Immature natural killer cell (primary cell): ENCODE results near the gene PTPRT. TPM values are rescaled to one million over a fixed set of nuclear protein-coding genes. Genes with fewer than 3 reads are reported as not detected.

ENCODE experiments used
- DNase-seq, 3 donors: peaks; one replicate each; pipeline ENCODE4 v3.0.0; 2022; ENCODE audit warnings: mixed read lengths in 1 of 3
- H3K27ac Mint-ChIP-seq, 6 donors: one replicate each; pipeline ENCODE4 v1.8.0; 2020; ENCODE audit warnings: mixed read lengths in 6 of 6, mild to moderate bottlenecking in 5 of 6, inconsistent platforms in 4 of 6, moderate library complexity in 3 of 6
- H3K27me3 Mint-ChIP-seq, 3 donors: one replicate each; pipeline ENCODE4 v1.8.0; 2020 to 2021; ENCODE audit warnings: low read depth in 3 of 3, mild to moderate bottlenecking in 3 of 3, mixed read lengths in 3 of 3, moderate library complexity in 3 of 3, inconsistent platforms in 1 of 3
- H3K36me3 Mint-ChIP-seq, 3 donors: one replicate each; pipeline ENCODE4 v1.8.0; 2020; ENCODE audit warnings: mixed read lengths in 3 of 3, inconsistent platforms in 2 of 3, mild to moderate bottlenecking in 2 of 3
- H3K4me1 Mint-ChIP-seq, 2 donors: one replicate each; pipeline ENCODE4 v1.8.0; 2020; ENCODE audit warnings: inconsistent platforms in 2 of 2, mild to moderate bottlenecking in 2 of 2, mixed read lengths in 2 of 2, moderate library complexity in 1 of 2
- H3K4me3 Mint-ChIP-seq, 5 donors: one replicate each; pipeline ENCODE4 v1.8.0; 2020; ENCODE audit warnings: mild to moderate bottlenecking in 5 of 5, mixed read lengths in 5 of 5, inconsistent platforms in 3 of 5, moderate library complexity in 3 of 5
- H3K9me3 Mint-ChIP-seq, 6 donors: one replicate each; pipeline ENCODE4 v1.8.0; 2020; ENCODE audit warnings: mild to moderate bottlenecking in 6 of 6, mixed read lengths in 6 of 6, inconsistent platforms in 4 of 6, moderate library complexity in 3 of 6
- polyA plus RNA-seq, 3 donors: library from polyadenylated mRNA; unstranded; fragments of 300-500 nt; fragmentation: Illumina TruSeq; gene quantifications; one replicate each; pipeline ENCODE4 v1.2.3, GENCODE V29; 2021

Gene PTPRT
- polyA plus RNA-seq, 3 donors from 2014 or later: not detected

- H3K9me3 Mint-ChIP-seq: peaks cover 0 to 3% (median under 1%) of the 10 kb centered on the region in 6 donors
- H3K36me3 Mint-ChIP-seq: no peaks in the 10 kb centered on the region
- no peak overlapping the region for H3K4me3 Mint-ChIP-seq
- no peak for DNase-seq
- no peak overlapping the region for H3K27ac Mint-ChIP-seq
- peaks cover 0 to 2% (median 2%) of the 10 kb centered on the region in 3 donors for H3K27me3 Mint-ChIP-seq
- no peaks in the 10 kb centered on the region for H3K4me1 Mint-ChIP-seq
Observed at GRCh38 chr20:42053350-42053749, 1136.4 kb downstream of the PTPRT start.

- Mint-ChIP-seq H3K9me3 (peaks cover 0 to 3% (median under 1%) of the 10 kb centered on the region in 6 donors), H3K4me1 (no peaks in the 10 kb centered on the region), H3K27ac (no peak overlapping the region), H3K27me3 (peaks cover 0 to 2% (median under 1%) of the 10 kb centered on the region in 3 donors), H3K4me3 (no peak overlapping the region), H3K36me3 (no peaks in the 10 kb centered on the region)
- no peak for DNase-seq
Observed at GRCh38 chr20:42051921-42052320, 1137.8 kb downstream of the PTPRT start.

DNA sequence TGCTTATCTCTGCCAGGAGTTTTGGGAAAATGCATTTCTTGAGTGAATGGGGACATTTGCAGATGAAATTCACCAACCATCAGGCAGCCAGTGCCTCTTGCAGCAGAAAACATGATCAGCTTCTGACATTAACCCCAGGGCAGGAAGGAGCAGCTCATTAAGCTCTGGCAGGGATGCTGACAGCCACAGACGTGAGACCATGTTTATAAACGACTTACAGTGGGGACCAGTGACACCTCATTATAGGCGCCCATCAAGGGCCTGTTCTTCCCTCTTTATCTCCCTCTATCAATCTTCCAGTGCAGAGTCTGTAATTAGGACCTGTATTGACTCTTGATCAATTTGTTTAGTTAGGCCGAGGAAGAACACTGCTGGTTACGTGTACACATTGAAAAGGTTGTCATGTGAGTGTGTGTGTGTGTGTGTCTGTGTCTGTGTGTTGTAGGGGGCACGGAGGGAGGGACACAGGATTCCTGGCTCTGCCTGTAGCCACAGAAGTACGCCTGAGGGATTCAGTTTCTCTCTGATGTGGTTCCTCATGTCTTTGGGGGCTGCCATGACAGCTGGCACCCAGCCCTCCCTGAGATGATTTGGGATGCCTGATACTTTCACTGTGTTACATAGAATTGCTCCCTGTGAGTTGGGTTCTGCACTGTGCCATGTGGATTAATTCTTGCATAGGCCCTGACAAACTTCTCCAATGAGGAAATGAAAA, 1143.2 kb downstream of the PTPRT start:
- no peak for DNase-seq
- H3K4me1 Mint-ChIP-seq: no peaks in the 10 kb centered on the region

GRCh38 chr20:42043921-42044320, 1145.8 kb downstream of the PTPRT start:
- Mint-ChIP-seq H3K4me1 (no peaks in the 10 kb centered on the region), H3K27me3 (peaks cover 0 to 4% (median 2%) of the 10 kb centered on the region in 3 donors), H3K4me3 (no peak overlapping the region), H3K9me3 (peaks cover 0 to 3% (median under 1%) of the 10 kb centered on the region in 6 donors), H3K27ac (no peak overlapping the region), H3K36me3 (no peaks in the 10 kb centered on the region)
- DNase-seq: no peak

More for the DNA sequence above, 1143.2 kb downstream of the PTPRT start:
- Mint-ChIP-seq H3K9me3 (peaks cover 0 to 3% (median under 1%) of the 10 kb centered on the region in 6 donors), H3K36me3 (no peaks in the 10 kb centered on the region), H3K4me3 (no peak overlapping the region), H3K27me3 (peaks cover 0 to 4% (median 2%) of the 10 kb centered on the region in 3 donors), H3K27ac (no peak overlapping the region)

DNA sequence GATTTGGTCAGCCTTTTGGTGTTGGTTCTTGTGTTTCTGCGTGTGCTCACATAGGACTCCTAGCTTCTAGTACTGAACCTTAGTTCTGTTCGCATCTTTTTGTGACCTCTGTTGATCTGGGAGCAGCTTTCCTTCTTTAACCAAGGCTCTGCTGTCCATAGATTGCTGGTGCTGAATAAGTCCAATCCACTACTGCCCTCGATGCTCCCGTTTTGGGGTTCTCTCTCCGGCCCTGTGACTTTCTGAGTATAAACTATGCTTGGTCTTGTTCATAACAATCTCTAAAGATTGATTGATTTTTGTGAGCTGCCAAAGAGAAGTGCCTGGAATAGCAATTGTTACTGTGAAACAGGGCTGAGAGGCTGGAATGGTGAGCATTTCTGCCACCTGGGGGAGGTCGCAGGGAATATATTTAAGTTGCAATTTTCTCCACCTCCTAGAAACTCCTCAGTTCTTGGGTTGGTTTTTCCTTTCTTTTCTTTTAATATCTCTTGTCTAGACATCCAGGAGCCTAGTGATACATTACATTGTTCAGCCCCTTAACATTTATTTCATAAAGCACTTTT, 1148.6 kb downstream of the PTPRT start:
- peaks cover 0 to 4% (median 2%) of the 10 kb centered on the region in 3 donors for H3K27me3 Mint-ChIP-seq
- peaks cover 0 to 3% (median under 1%) of the 10 kb centered on the region in 6 donors for H3K9me3 Mint-ChIP-seq
- no peaks in the 10 kb centered on the region for H3K36me3 Mint-ChIP-seq
- no peaks in the 10 kb centered on the region for H3K4me1 Mint-ChIP-seq
- no peak overlapping the region for H3K4me3 Mint-ChIP-seq
- DNase-seq: no peak
- H3K27ac Mint-ChIP-seq: no peak overlapping the region

DNA sequence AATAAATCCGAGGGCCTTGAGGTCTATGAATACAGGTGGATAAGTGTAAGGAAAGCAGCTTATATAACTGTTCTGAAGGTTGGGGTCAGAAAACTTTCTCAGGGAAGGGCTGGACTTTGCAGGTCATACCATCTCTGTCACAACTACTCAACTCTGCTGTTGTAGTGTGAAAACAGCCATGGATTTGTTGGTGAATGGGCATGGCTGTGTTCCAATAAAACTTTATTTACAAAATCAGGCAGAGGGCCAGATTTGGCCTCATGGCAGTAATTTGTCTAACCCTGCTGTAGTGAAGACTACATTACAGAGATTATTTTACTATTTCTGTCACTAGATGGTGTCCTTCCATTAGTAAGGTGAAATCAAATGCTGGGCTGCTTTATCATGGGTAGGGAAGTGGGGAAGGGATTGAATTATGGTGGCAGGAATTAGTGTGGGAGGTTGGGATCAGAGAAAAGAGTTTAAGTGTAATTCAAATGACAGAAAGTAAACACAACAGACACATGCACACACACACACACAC, 1161.9 kb downstream of the PTPRT start:
- Mint-ChIP-seq H3K9me3 (peaks cover 0 to 24% (median 1%) of the 10 kb centered on the region in 6 donors), H3K4me3 (no peak overlapping the region), H3K4me1 (no peaks in the 10 kb centered on the region), H3K36me3 (no peaks in the 10 kb centered on the region), H3K27ac (no peak overlapping the region), H3K27me3 (no peaks in the 10 kb centered on the region)
- no peak for DNase-seq

DNA sequence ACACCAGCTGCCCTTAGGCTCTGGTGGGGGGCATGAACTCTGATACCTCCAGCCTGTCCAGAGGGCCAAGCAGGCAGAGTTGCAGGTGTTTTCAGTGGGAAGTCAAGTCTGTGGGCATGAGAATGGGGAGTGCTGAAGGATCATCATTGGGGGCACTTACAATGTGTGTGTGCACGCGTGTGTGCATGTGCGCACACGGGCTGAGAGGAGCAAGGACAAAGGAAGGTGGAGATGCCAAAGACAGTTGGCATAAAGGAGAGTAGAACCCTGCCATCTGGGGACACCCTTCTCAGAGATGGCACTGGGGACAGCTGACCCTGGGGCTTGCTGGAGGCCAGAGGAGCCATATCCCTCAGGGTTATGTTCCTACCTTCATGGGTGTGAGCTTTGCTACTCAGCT, 1163.1 kb downstream of the PTPRT start:
- Mint-ChIP-seq H3K9me3 (peaks cover 0 to 24% (median 4%) of the 10 kb centered on the region in 6 donors), H3K36me3 (no peaks in the 10 kb centered on the region), H3K27me3 (no peaks in the 10 kb centered on the region), H3K4me3 (no peak overlapping the region), H3K4me1 (no peaks in the 10 kb centered on the region), H3K27ac (no peak overlapping the region)
- DNase-seq: no peak

DNA sequence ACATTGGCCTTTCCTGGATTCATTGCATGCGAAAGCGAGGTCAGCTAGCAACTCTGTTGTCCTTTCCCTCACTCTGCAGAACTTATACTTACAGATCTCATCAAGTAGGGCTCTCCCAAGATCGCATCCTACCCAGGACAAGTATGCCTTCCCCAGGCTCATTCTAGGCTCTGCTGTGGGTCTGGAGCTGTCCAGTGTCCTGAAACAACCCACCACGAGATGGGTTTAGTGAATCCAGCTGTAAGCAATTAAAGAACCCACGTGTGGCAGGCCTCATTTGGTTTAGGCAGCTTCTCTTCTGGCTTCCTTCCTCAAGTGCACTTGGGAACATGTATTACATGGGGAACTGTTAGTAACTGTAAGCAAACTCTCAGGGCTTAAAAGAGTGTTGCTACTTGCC, 1165.1 kb downstream of the PTPRT start:
- peaks cover 0 to 17% (median 3%) of the 10 kb centered on the region in 6 donors for H3K9me3 Mint-ChIP-seq
- H3K27me3 Mint-ChIP-seq: no peaks in the 10 kb centered on the region
- no peak for DNase-seq
- no peaks in the 10 kb centered on the region for H3K4me1 Mint-ChIP-seq
- H3K4me3 Mint-ChIP-seq: no peak overlapping the region
- H3K36me3 Mint-ChIP-seq: no peaks in the 10 kb centered on the region
- H3K27ac Mint-ChIP-seq: no peak overlapping the region
